Omental fat pad (tissue), 4 donors: Measurements from ENCODE around the gene UBA1. TPM values are rescaled to one million over a fixed set of nuclear protein-coding genes. Genes with fewer than 3 reads are reported as not detected.

Experiments
- ATAC-seq: fragments of 150-250 bp; one replicate; pipeline ENCODE4 v1.9.1; 2016; ENCODE audit warnings: mild to moderate bottlenecking, moderate library complexity; ENCODE audit not compliant: low FRiP score
- DNase-seq: peaks from one replicate; pipeline ENCODE4 v3.0.0-alpha.2; 2019; ENCODE audit warnings: low spot score
- CTCF ChIP-seq, 3 donors: fragments of 450-650 bp; IDR thresholded peaks; one replicate each; pipeline ENCODE4 v1.5.1; 2016 to 2017; ENCODE audit warnings: antibody characterized with exemption in 3 of 3, mild to moderate bottlenecking in 3 of 3, moderate library complexity in 2 of 3
- total RNA-seq, 4 donors: library from RNA; depleted of rRNA; stranded (reverse); fragments of >200 nt; gene quantifications; one replicate each; pipeline ENCODE4 v1.1.0, GENCODE V29; 2016

Gene UBA1
- total RNA-seq, 4 donors from 2014 or later = 132 to 158 (median 148) TPM

GRCh38 chrX:47234583-47234982, 41.0 kb downstream of the UBA1 start:
- no peak for TF ChIP-seq CTCF (IDR thresholded peaks at IDR 0.05)
- ATAC-seq (no peak), DNase-seq (no peak)

- ATAC-seq (no peak), DNase-seq (no peak)
- no peak for TF ChIP-seq CTCF (IDR thresholded peaks at IDR 0.05)
Measured at GRCh38 chrX:47235691-47236103, 42.1 kb downstream of the UBA1 start.

- TF ChIP-seq CTCF (IDR thresholded peaks at IDR 0.05) = no peak
- DNase-seq (no peak), ATAC-seq (no peak)
Measured at GRCh38 chrX:47239199-47239598, 45.6 kb downstream of the UBA1 start.

- DNase-seq = no peak
- ATAC-seq = no peak
- no peak for TF ChIP-seq CTCF (IDR thresholded peaks at IDR 0.05)
Measured at GRCh38 chrX:47239898-47240545, 46.4 kb downstream of the UBA1 start.

- no peak for DNase-seq
- TF ChIP-seq CTCF (IDR thresholded peaks at IDR 0.05) = no peak
- ATAC-seq = no peak
Measured at GRCh38 chrX:47240619-47241018, 47.0 kb downstream of the UBA1 start.

- TF ChIP-seq CTCF (IDR thresholded peaks at IDR 0.05) = no peak
- ATAC-seq = no peak
- DNase-seq = no peak
Measured at GRCh38 chrX:47241201-47242011, 47.8 kb downstream of the UBA1 start.

- TF ChIP-seq CTCF (IDR thresholded peaks at IDR 0.05) = no peak
- ATAC-seq (no peak), DNase-seq (no peak)
Measured at GRCh38 chrX:47242321-47242720, 48.7 kb downstream of the UBA1 start.
